IPS-NIHi7 (cell line): ENCODE data around the gene CPEB3.
"Not testable (repeated sequence)": the region's sequence is repeated elsewhere in the genome, so short reads cannot be mapped to it uniquely, and the experiment has no call there.

Source experiments
- DNase-seq: peaks from one replicate; pipeline ENCODE4 v3.0.0; 2012; ENCODE audit warnings: mixed read lengths; ENCODE audit errors: extremely low spot score

Gene CPEB3

GRCh38 chr10:92142512-92142911 lies 148.4 kb downstream of the CPEB3 start:
- DNase-seq: no peak

- DNase-seq: not testable (repeated sequence)
Measured at GRCh38 chr10:92141147-92141546, 149.7 kb downstream of the CPEB3 start.

- DNase-seq: not testable (repeated sequence)
Measured at GRCh38 chr10:92134049-92134448, 156.8 kb downstream of the CPEB3 start.

- no peak for DNase-seq
Measured at GRCh38 chr10:92131275-92131820, 159.5 kb downstream of the CPEB3 start.

- DNase-seq: no peak
Measured at GRCh38 chr10:92130622-92131274, 160.1 kb downstream of the CPEB3 start.

- DNase-seq: no peak
Measured at GRCh38 chr10:92126100-92126650, 164.7 kb downstream of the CPEB3 start.

- DNase-seq: no peak
Measured at GRCh38 chr10:92125144-92125543, 165.7 kb downstream of the CPEB3 start.

- no peak for DNase-seq
Measured at GRCh38 chr10:92124616-92125143, 166.2 kb downstream of the CPEB3 start.

GRCh38 chr10:92124020-92124419 lies 166.9 kb downstream of the CPEB3 start:
- DNase-seq: no peak

GRCh38 chr10:92122941-92123450 lies 167.9 kb downstream of the CPEB3 start:
- no peak for DNase-seq

GRCh38 chr10:92121686-92122492 lies 169.0 kb downstream of the CPEB3 start:
- DNase-seq: no peak

GRCh38 chr10:92119340-92119739 lies 171.5 kb downstream of the CPEB3 start:
- DNase-seq: no peak

GRCh38 chr10:92114917-92115316 lies 176.0 kb downstream of the CPEB3 start:
- not testable (repeated sequence) for DNase-seq

- DNase-seq: no peak
Measured at GRCh38 chr10:92113911-92114600, 176.8 kb downstream of the CPEB3 start.

- DNase-seq: no peak
Measured at GRCh38 chr10:92112462-92112861, 178.4 kb downstream of the CPEB3 start.

- DNase-seq: no peak
Measured at GRCh38 chr10:92111336-92111939, 179.4 kb downstream of the CPEB3 start.

- no peak for DNase-seq
Measured at GRCh38 chr10:92110039-92110794, 180.7 kb downstream of the CPEB3 start.

GRCh38 chr10:92108747-92109146 lies 182.1 kb downstream of the CPEB3 start:
- DNase-seq: no peak

GRCh38 chr10:92108120-92108519 lies 182.8 kb downstream of the CPEB3 start:
- DNase-seq: no peak

GRCh38 chr10:92103376-92104090 lies 187.3 kb downstream of the CPEB3 start:
- no peak for DNase-seq
